Smooth muscle cell of the brain vasculature (primary cell): Measurements from ENCODE around the gene SGPP1.
"Not testable (repeated sequence)": the region's sequence is repeated elsewhere in the genome, so short reads cannot be mapped to it uniquely, and the experiment has no call there.

Source experiments
- DNase-seq: peaks from one replicate; pipeline ENCODE4 v3.0.0-alpha.2; 2012; ENCODE audit warnings: low read depth, low spot score

Gene SGPP1

GRCh38 chr14:63727736-63728728 is at the start of gene SGPP1:
SGPP1 (minus strand) TSS chr14:63728065; CDS start chr14:63727944, 121 bp downstream.
- no peak for DNase-seq

- DNase-seq = no peak
Observed at GRCh38 chr14:63777024-63777423, 49.2 kb upstream of the SGPP1 start.

GRCh38 chr14:63773504-63773903 is 45.6 kb upstream of the SGPP1 start:
- DNase-seq = no peak

GRCh38 chr14:63770187-63770807 is 42.4 kb upstream of the SGPP1 start:
- no peak for DNase-seq

GRCh38 chr14:63766611-63767010 is 38.7 kb upstream of the SGPP1 start:
- DNase-seq = no peak

- no peak for DNase-seq
Observed at GRCh38 chr14:63764620-63765139, 36.8 kb upstream of the SGPP1 start.

GRCh38 chr14:63764103-63764502 is 36.2 kb upstream of the SGPP1 start:
- no peak for DNase-seq

GRCh38 chr14:63761351-63762117 is 33.7 kb upstream of the SGPP1 start:
- DNase-seq = no peak

GRCh38 chr14:63760014-63760413 is 32.1 kb upstream of the SGPP1 start:
- no peak for DNase-seq

GRCh38 chr14:63759456-63759855 is 31.6 kb upstream of the SGPP1 start:
- DNase-seq = no peak

GRCh38 chr14:63757211-63757610 is 29.3 kb upstream of the SGPP1 start:
- DNase-seq = no peak

- DNase-seq = no peak
Observed at GRCh38 chr14:63752449-63753169, 24.7 kb upstream of the SGPP1 start.

- not testable (repeated sequence) for DNase-seq
Observed at GRCh38 chr14:63751076-63751475, 23.2 kb upstream of the SGPP1 start.

- no peak for DNase-seq
Observed at GRCh38 chr14:63747846-63748245, 20.0 kb upstream of the SGPP1 start.

- no peak for DNase-seq
Observed at GRCh38 chr14:63745858-63746425, 18.1 kb upstream of the SGPP1 start.

- DNase-seq = no peak
Observed at GRCh38 chr14:63745272-63745671, 17.4 kb upstream of the SGPP1 start.

- DNase-seq = no peak
Observed at GRCh38 chr14:63737582-63738006, 9.7 kb upstream of the SGPP1 start.

GRCh38 chr14:63735720-63736119 is 7.9 kb upstream of the SGPP1 start:
- no peak for DNase-seq

GRCh38 chr14:63730659-63731058 is 2.8 kb upstream of the SGPP1 start:
- no peak for DNase-seq

- DNase-seq = no peak
Observed at GRCh38 chr14:63727231-63727735, 582 bp downstream of the SGPP1 start.

- no peak for DNase-seq
Observed at GRCh38 chr14:63726499-63726898, 1.4 kb downstream of the SGPP1 start.
